ENCODE data around the gene TPM1. TPM values are rescaled to one million over a fixed set of nuclear protein-coding genes. Genes with fewer than 3 reads are reported as not detected.

The TPM1 gene
- total and polyA plus RNA-seq, 9 of the 15 experiments (the other 6 are each of a cell fraction or from before 2014, with no cell fraction given) = 8.1 to 53.9 (median 43.1) TPM

DNA sequence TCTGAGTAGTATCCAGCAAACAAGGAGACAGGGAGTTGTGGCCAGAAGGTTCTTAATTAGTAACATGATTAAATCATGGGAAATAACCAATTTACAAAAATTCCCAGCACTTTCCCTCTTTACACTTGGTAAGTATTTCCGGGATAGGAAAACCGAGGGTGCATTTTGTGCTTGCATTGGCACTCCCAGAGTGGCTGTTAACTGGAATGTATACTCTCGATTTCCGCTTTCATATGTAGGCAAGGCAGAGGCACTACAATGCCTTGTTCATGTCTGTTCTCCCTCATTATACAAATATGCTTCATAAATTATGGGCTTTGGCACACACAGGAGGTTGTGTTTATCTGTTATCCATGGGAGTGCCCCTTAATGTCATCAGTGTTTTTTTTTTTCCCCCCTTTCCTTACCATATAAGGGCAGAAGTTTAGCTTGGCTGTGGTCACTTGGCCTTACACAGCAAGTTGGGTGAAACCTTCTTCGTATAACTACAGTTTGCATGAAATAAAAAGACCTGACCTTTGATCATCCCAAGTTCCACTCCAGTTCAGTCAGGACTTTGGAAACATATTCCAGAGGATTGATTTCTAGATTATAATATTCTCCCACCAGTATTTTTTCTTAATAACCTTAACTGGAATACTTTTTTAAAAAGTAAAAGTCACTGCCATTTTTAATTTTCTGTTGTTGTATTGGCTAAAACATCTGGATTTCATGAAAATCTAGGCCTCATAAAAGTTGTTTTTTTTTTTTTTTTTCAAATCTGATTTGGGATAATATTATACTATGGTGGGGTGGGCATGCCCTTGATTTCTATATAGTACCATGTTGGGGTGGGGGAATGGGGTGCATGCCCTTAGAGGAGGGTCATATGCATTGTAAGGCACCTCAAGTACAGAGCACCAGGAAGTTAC lies 8.9 kb downstream of the TPM1 start (continued):
- TF ChIP-seq, protein P1, sequence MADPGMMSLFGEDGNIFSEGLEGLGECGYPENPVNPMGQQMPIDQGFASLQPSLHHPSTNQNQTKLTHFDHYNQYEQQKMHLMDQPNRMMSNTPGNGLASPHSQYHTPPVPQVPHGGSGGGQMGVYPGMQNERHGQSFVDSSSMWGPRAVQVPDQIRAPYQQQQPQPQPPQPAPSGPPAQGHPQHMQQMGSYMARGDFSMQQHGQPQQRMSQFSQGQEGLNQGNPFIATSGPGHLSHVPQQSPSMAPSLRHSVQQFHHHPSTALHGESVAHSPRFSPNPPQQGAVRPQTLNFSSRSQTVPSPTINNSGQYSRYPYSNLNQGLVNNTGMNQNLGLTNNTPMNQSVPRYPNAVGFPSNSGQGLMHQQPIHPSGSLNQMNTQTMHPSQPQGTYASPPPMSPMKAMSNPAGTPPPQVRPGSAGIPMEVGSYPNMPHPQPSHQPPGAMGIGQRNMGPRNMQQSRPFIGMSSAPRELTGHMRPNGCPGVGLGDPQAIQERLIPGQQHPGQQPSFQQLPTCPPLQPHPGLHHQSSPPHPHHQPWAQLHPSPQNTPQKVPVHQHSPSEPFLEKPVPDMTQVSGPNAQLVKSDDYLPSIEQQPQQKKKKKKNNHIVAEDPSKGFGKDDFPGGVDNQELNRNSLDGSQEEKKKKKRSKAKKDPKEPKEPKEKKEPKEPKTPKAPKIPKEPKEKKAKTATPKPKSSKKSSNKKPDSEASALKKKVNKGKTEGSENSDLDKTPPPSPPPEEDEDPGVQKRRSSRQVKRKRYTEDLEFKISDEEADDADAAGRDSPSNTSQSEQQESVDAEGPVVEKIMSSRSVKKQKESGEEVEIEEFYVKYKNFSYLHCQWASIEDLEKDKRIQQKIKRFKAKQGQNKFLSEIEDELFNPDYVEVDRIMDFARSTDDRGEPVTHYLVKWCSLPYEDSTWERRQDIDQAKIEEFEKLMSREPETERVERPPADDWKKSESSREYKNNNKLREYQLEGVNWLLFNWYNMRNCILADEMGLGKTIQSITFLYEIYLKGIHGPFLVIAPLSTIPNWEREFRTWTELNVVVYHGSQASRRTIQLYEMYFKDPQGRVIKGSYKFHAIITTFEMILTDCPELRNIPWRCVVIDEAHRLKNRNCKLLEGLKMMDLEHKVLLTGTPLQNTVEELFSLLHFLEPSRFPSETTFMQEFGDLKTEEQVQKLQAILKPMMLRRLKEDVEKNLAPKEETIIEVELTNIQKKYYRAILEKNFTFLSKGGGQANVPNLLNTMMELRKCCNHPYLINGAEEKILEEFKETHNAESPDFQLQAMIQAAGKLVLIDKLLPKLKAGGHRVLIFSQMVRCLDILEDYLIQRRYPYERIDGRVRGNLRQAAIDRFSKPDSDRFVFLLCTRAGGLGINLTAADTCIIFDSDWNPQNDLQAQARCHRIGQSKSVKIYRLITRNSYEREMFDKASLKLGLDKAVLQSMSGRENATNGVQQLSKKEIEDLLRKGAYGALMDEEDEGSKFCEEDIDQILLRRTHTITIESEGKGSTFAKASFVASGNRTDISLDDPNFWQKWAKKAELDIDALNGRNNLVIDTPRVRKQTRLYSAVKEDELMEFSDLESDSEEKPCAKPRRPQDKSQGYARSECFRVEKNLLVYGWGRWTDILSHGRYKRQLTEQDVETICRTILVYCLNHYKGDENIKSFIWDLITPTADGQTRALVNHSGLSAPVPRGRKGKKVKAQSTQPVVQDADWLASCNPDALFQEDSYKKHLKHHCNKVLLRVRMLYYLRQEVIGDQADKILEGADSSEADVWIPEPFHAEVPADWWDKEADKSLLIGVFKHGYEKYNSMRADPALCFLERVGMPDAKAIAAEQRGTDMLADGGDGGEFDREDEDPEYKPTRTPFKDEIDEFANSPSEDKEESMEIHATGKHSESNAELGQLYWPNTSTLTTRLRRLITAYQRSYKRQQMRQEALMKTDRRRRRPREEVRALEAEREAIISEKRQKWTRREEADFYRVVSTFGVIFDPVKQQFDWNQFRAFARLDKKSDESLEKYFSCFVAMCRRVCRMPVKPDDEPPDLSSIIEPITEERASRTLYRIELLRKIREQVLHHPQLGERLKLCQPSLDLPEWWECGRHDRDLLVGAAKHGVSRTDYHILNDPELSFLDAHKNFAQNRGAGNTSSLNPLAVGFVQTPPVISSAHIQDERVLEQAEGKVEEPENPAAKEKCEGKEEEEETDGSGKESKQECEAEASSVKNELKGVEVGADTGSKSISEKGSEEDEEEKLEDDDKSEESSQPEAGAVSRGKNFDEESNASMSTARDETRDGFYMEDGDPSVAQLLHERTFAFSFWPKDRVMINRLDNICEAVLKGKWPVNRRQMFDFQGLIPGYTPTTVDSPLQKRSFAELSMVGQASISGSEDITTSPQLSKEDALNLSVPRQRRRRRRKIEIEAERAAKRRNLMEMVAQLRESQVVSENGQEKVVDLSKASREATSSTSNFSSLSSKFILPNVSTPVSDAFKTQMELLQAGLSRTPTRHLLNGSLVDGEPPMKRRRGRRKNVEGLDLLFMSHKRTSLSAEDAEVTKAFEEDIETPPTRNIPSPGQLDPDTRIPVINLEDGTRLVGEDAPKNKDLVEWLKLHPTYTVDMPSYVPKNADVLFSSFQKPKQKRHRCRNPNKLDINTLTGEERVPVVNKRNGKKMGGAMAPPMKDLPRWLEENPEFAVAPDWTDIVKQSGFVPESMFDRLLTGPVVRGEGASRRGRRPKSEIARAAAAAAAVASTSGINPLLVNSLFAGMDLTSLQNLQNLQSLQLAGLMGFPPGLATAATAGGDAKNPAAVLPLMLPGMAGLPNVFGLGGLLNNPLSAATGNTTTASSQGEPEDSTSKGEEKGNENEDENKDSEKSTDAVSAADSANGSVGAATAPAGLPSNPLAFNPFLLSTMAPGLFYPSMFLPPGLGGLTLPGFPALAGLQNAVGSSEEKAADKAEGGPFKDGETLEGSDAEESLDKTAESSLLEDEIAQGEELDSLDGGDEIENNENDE (IDR thresholded peaks at IDR 0.05; ENCODE audit: low read depth, low read length) = no peak
- peak; percentile 92 to 99 for TF ChIP-seq SRF (CRISPR knock-in tag; IDR thresholded peaks at IDR 0.05)
- TF ChIP-seq POLR2G (IDR thresholded peaks at IDR 0.05; ENCODE audit: low read depth, low read length) = no peak
- TF ChIP-seq POLR2H (tag; IDR thresholded peaks at IDR 0.05; ENCODE audit: low read depth) = peak; percentile 41
- no peak for TF ChIP-seq HSF4 (CRISPR knock-in tag; IDR thresholded peaks at IDR 0.05; ENCODE audit: borderline replicate concordance)
- peak in 1 of 2 experiments; percentile 49; a peak in 1 of 4 replicates for TF ChIP-seq ZMIZ1 (IDR thresholded peaks at IDR 0.05; ENCODE audit: low read depth in 2 of 2, low read length in 2 of 2)
- no peak for TF ChIP-seq RHOXF2B (CRISPR knock-in tag; conservative IDR thresholded peaks at IDR 0.05)
- TF ChIP-seq RNF2 (IDR thresholded peaks at IDR 0.05) = peak; percentile 81
- TF ChIP-seq ATF4 (CRISPR knock-in tag; IDR thresholded peaks at IDR 0.05) = 0 out of 2 replicates have a peak, but pooled peaks have one; percentile 3
